ENCODE results near the gene TTC6. TPM values are rescaled to one million over a fixed set of nuclear protein-coding genes. Genes with fewer than 3 reads are reported as not detected.

TTC6 gene
- total RNA-seq, 1 donor from 2014 or later = not detected

DNA sequence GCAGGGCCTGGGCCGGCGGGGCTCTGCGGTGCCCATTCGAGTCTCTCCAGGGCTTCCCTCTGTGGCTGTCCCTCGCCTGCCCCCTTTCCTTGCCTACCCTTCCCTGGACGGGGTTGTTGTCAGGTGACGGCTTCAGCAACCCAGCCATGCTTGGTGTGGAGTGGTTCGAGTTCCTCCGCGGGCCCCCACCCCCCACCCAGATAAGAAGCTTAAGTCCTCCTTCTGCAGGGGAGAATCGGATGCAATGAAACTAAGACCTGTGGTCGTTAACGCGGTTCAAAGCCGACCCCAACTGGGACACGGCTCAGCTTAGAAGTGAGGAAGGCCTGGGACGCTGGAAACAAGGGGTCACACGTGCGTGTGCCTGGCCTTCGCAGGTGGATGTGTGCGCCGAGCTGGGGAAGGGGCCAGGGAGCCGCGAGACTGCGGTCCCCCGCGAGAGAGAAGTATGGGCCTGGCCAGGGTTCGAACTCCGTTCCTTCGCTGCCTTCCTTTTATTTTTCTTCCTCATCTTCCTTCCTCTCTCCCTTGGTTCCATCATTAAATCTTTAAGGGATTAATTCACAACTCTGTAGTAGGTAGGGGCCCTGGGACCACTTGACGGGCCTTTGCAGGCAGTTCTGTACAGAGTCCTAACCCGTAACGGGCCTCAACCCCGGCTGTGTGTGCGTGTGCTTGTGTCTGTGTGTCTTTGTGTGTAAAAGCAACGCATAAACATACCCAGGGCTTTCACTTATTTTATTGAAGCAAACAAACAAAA, 3.5 kb downstream of the TTC6 start:
- H3K27ac Mint-ChIP-seq (ENCODE audit: unreplicated experiment) = no peak overlapping the region
- peak overlapping the region; percentile 72 for H3K4me3 Mint-ChIP-seq (ENCODE audit: unreplicated experiment)
- H3K27me3 Mint-ChIP-seq (ENCODE audit: unreplicated experiment) = peaks cover 87% of the 10 kb centered on the region
- no peaks in the 10 kb centered on the region for H3K36me3 Mint-ChIP-seq (ENCODE audit: unreplicated experiment)
- H3K4me1 Mint-ChIP-seq (ENCODE audit: unreplicated experiment) = peaks cover 45% of the 10 kb centered on the region
- TF ChIP-seq, protein P1, sequence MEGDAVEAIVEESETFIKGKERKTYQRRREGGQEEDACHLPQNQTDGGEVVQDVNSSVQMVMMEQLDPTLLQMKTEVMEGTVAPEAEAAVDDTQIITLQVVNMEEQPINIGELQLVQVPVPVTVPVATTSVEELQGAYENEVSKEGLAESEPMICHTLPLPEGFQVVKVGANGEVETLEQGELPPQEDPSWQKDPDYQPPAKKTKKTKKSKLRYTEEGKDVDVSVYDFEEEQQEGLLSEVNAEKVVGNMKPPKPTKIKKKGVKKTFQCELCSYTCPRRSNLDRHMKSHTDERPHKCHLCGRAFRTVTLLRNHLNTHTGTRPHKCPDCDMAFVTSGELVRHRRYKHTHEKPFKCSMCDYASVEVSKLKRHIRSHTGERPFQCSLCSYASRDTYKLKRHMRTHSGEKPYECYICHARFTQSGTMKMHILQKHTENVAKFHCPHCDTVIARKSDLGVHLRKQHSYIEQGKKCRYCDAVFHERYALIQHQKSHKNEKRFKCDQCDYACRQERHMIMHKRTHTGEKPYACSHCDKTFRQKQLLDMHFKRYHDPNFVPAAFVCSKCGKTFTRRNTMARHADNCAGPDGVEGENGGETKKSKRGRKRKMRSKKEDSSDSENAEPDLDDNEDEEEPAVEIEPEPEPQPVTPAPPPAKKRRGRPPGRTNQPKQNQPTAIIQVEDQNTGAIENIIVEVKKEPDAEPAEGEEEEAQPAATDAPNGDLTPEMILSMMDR (IDR thresholded peaks at IDR 0.05) = no peak
- DNase-seq (ENCODE audit: extremely low spot score, unreplicated experiment) = no peak
- H3K9me3 Mint-ChIP-seq (ENCODE audit: unreplicated experiment) = no peaks in the 10 kb centered on the region

DNA sequence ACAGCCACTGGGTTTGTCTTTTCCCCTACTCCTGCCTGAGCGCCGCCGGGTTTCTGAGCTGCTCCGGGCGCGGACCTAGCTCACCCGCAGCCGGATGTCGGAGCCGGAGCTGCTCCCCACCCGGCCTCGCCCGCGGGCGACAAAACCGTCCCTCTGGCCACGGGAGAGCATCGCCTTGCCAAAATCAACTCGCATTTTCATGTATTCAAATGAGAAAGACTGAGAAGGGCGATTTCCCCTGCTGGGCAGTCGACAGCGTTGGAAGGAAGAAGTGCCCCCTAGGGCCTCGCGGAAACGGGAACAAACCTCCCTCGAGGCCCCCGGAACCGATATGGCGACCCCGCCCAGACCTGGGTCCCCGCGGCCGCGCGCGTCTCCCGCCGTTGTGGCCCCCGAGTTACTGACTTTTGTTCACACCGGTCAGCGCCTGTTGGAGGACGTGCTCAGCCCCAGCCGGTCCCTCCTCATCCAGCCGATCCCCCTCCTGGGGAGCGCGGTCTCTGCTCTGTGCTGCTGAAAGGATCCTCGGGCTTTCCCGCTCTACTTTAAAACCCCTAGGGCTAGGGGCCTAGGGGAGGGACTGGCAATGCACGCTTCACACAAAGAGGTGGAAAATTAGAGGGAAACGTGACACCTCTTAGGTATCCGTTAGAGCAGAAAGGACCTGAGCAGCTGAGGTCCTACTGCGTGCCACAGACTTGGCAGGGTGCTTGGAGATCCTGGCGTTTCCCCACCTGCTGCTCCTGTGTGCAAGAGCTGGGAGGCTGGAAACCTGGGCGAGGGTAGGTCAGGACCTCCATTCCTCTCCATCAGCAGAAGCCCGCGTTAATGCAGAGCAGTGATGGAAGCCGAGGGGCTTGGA, 4.3 kb downstream of the TTC6 start:
- H3K9me3 Mint-ChIP-seq (ENCODE audit: unreplicated experiment) = no peaks in the 10 kb centered on the region
- TF ChIP-seq, protein P1 (IDR thresholded peaks at IDR 0.05) = no peak
- peak overlapping the region; percentile 72 for H3K4me3 Mint-ChIP-seq (ENCODE audit: unreplicated experiment)
- no peaks in the 10 kb centered on the region for H3K36me3 Mint-ChIP-seq (ENCODE audit: unreplicated experiment)
- no peak for DNase-seq (ENCODE audit: extremely low spot score, unreplicated experiment)
- no peak overlapping the region for H3K27ac Mint-ChIP-seq (ENCODE audit: unreplicated experiment)
- H3K4me1 Mint-ChIP-seq (ENCODE audit: unreplicated experiment) = peaks cover 41% of the 10 kb centered on the region
- peaks cover 91% of the 10 kb centered on the region for H3K27me3 Mint-ChIP-seq (ENCODE audit: unreplicated experiment)

GRCh38 chr14:37600880-37601741, 5.7 kb downstream of the TTC6 start:
- Mint-ChIP-seq H3K27me3 (ENCODE audit: unreplicated experiment) (peaks cover 97% of the 10 kb centered on the region), H3K9me3 (ENCODE audit: unreplicated experiment) (no peaks in the 10 kb centered on the region), H3K36me3 (ENCODE audit: unreplicated experiment) (no peaks in the 10 kb centered on the region), H3K27ac (ENCODE audit: unreplicated experiment) (no peak overlapping the region), H3K4me1 (ENCODE audit: unreplicated experiment) (peaks cover 33% of the 10 kb centered on the region), H3K4me3 (ENCODE audit: unreplicated experiment) (no peak overlapping the region)
- TF ChIP-seq, protein P1 (IDR thresholded peaks at IDR 0.05) = no peak
- no peak for DNase-seq (ENCODE audit: extremely low spot score, unreplicated experiment)

GRCh38 chr14:37601865-37602264, 6.4 kb downstream of the TTC6 start:
- Mint-ChIP-seq H3K27me3 (ENCODE audit: unreplicated experiment) (peaks cover 97% of the 10 kb centered on the region), H3K4me1 (ENCODE audit: unreplicated experiment) (peaks cover 28% of the 10 kb centered on the region), H3K9me3 (ENCODE audit: unreplicated experiment) (no peaks in the 10 kb centered on the region), H3K4me3 (ENCODE audit: unreplicated experiment) (no peak overlapping the region), H3K27ac (ENCODE audit: unreplicated experiment) (no peak overlapping the region), H3K36me3 (ENCODE audit: unreplicated experiment) (no peaks in the 10 kb centered on the region)
- TF ChIP-seq, protein P1 (IDR thresholded peaks at IDR 0.05) = no peak
- DNase-seq (ENCODE audit: extremely low spot score, unreplicated experiment) = no peak
